ENCODE measurements around the gene SLC7A10.
"Not testable (repeated sequence)": the region's sequence is repeated elsewhere in the genome, so short reads cannot be mapped to it uniquely, and the experiment has no call there.

SLC7A10 gene

GRCh38 chr19:33175156-33175782, 50.4 kb downstream of the SLC7A10 start:
- no peak for DNase-seq (ENCODE audit: low spot score)

- no peak for DNase-seq (ENCODE audit: low spot score)
These were observed 51.5 kb downstream of the SLC7A10 start for GRCh38 chr19:33174186-33174585.

GRCh38 chr19:33171916-33172359, 53.7 kb downstream of the SLC7A10 start:
- DNase-seq (ENCODE audit: low spot score): no peak

GRCh38 chr19:33171222-33171795, 54.3 kb downstream of the SLC7A10 start:
- no peak for DNase-seq (ENCODE audit: low spot score)

GRCh38 chr19:33168528-33168927, 57.1 kb downstream of the SLC7A10 start:
- no peak for DNase-seq (ENCODE audit: low spot score)

GRCh38 chr19:33167438-33167837, 58.2 kb downstream of the SLC7A10 start:
- DNase-seq (ENCODE audit: low spot score): no peak

- not testable (repeated sequence) for DNase-seq (ENCODE audit: low spot score)
These were observed 59.6 kb downstream of the SLC7A10 start for GRCh38 chr19:33166037-33166436.

GRCh38 chr19:33163481-33163880, 62.2 kb downstream of the SLC7A10 start:
- DNase-seq (ENCODE audit: low spot score): no peak

GRCh38 chr19:33161201-33161600, 64.4 kb downstream of the SLC7A10 start:
- no peak for DNase-seq (ENCODE audit: low spot score)

GRCh38 chr19:33159893-33160292, 65.8 kb downstream of the SLC7A10 start:
- DNase-seq (ENCODE audit: low spot score): no peak

GRCh38 chr19:33159149-33159548, 66.5 kb downstream of the SLC7A10 start:
- DNase-seq (ENCODE audit: low spot score): no peak

Data from CD4-positive, alpha-beta T cell treated with Interleukin-15 for 4 hours (primary cell).